GM19463 (cell line): ENCODE data around the gene MKRN3.
"Not testable (repeated sequence)": the region's sequence is repeated elsewhere in the genome, so short reads cannot be mapped to it uniquely, and the experiment has no call there.

Experiments
- ATAC-seq: cut with Tn5 transposase; IDR thresholded peaks from one replicate; pipeline ENCODE4 v1.9.1; 2021; ENCODE audit warnings: mild to moderate bottlenecking, moderate library complexity; ENCODE audit not compliant: unreplicated experiment

Gene MKRN3

DNA sequence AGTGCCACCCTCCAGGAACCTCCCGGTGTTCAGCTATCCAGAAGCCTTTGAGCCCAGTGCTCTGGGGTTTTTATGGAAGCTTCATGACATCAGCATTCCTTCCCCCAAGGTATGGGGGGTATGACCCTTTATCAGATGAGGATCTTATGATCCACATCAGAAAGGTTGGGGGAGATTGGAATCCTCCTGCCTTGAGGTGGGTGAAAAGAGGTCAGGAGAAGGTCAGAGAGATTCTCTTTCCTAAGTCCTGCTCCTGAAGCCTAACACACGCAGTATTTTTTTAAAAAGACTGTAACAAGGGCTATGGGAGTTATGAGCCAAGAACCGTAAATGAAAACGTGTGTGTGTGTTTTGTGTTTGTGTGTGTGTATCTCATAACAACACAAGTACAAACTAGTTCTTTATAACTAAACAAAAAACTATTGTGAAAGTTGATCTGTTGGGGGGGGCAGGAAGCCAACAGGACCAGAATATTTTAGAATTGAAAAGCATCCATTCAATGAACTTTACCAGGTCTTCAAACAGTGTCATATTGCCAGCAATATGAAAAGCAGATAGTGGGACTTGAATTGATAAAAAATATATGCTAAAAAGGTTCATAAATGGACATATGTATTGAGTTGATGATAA, 13.2 kb downstream of the MKRN3 start:
- ATAC-seq, result no peak

DNA sequence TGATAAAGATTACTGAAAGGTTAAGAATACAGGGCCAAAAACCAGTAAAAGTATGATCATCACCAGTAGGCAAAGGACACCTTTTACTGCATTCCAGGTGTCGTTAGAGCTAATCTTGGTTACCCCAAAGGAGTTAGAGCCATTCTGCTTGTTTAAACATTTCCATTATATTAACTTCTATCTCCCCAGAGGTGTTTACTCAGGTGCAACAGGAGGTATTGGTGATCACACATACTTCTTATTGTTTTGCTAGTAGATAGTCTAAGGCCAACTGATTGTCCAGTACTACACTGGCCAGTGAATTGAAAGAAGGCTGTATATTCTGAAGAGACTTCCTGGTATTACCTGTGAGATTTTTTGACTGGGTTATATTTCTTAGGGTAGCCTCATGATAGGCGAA, 22.8 kb downstream of the MKRN3 start:
- no peak for ATAC-seq

DNA sequence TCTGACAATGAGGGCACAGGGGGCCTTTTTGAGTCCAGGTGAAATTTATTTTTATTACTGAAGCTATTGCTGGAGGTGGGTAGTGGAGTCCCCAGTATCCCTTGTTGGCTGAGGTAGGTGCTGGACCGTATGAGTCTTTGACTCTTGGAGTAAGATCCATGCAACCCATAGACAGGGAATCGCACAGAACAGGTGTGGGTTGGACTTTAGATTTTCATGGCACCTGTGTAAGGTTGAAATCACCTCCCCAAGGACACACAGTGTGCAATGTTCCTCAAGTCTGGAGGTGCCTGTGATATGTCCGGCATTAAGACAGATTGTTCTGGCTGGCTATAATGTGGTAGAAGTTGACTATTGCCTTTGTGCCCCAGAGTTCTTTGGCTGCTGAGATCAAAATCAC, 23.5 kb downstream of the MKRN3 start:
- no peak for ATAC-seq

DNA sequence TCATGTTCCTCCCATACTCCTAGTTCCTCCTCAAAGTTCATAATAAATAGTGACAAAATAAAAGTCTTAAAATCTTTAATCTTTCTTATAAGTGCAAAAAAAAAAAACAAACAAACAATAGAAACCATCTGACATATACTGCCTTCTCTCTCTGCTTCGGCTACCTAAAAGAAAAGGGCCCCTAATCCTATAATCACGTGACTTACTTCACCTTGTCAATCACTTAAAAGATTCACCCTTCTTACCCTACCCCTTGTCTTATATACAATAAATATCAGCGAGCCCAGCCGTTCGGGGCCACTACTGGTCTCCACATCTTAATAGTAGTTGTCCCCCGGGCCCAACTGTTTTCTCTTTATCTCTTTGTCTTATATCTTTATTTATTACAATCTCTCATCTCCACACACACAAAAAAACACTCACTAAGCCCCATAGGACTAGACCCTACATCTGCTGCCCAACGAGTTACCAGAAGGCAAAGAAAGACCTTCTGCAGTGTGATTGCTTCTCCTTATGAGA, 28.8 kb downstream of the MKRN3 start:
- no peak for ATAC-seq

DNA sequence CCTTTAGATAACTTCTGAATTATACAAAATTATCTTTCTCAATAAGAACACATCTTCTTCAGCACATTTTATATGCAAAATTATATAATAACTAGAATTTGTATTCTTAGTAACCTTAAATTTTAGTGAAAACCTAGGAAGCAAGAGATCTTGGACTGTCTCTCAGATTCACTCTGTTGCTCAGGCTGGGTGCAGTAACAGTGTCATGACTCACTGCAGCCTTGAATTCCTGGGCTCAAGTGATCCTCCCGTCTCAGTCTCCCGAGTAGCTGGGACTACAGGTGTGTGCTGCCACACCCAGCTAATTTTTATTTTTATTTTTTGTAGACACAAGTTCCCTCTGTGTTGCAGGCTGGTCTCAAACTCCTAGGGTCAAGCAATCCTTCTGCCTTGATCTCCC, 29.9 kb downstream of the MKRN3 start:
- no peak for ATAC-seq

DNA sequence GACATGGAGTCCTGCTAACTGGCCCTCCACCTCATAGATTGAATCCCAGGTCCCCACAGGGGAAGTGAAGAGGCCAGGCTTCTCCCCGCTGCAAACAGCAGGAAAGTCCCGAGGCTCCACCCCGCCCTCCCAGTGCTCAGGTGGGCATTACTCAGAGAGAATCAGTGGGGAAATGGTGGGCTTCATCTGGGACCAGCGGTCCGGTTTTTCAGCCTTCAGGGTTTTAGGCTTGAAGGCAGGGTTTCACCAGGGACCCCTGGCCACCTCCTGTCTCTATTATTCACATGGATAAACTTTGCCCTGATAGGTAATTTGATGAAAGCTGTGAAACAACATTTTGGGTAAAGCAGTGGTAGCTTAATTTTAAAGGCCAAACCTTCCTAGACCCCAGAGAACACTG, 31.3 kb downstream of the MKRN3 start:
- no peak for ATAC-seq

DNA sequence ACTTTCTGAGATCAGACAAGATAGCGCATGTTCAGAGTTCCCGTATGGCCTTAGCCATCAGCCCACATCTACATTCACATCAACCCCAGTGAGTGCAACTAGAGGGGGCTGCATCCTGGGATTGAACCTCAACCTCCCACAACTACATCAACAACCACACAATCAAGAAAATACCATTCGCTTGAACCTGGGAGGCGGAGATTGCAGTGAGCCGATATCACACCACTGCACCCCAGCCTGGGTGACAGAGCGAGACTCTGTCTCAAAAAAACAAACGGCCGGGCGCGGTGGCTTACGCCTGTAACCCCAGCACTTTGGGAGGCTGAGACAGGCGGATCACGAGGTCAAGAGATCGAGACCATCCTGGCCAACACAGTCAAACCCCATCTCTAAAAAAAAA, 31.8 kb downstream of the MKRN3 start:
- not testable (repeated sequence) for ATAC-seq

DNA sequence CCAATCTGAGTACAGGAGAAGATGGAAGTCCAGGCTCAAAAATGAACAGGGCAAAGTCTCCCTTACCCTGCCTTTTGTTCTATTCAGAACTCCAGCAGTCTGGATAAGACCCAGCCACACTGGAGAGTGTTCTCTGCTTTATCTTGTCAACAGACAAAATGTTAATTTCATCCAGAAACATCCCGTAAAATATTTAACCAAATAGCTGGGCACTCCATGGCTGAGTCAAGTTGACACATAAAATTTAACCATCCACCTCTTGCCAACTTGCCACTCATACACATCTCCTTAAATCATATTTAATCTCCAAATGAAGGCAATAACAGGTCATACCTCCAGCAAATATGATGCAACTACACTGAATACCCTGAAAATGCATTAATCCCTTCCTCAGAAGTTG, 33.6 kb downstream of the MKRN3 start:
- no peak for ATAC-seq

DNA sequence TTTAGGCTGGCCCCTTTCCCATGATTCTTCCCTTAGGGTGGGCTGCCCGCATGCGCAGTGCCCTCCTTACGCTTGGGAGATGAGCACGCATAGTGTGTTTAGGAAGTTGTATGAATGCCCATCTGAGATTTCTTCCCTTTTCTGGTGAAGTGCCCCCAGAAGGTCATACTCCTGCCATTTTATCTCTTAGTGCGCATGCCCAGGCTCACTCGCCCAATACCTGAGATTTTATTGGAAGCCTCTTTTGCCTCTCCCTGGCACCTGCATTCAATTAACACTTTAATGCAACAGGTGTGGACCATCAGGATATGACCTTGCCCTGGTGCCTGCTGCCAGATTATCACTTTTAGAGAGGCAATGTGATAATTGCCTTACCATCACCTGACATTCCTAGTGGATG, 36.6 kb downstream of the MKRN3 start:
- ATAC-seq, result no peak

DNA sequence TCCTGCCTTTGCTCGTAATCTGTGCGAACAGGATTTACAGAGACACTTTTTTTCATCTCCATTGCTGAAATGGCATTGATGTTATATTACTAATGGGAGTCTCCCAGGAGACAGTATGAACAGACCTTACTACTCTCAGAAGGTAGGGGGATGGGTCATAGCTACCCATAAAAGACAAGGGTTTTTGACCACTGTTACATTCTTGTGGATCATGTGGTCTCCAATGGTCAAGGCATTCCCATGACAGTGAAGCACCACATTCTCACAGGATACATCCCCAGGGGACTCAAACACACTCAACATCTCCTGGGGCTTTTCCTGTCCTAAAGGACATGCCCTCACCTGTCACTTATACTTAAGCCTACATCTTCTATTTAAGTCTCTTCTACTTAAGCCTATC, 40.8 kb downstream of the MKRN3 start:
- no peak for ATAC-seq

DNA sequence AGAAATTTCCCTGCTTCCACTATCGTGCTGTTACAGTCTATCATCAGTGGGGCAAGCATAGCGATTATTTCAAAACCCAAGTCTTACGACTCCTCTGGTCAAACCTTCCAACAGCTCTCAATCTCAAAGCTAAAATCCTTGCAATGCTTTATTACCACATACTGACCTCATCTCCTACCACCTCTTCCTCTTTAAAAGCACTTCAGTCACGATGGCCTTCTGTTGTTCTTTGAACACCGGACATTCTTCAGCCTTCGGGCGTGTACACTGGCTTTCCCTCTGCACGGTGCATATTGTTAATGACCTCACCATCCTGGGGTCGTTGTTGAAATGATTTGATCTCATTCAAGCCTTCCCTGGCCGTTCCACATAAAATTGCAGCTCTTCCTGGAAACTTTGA, 51.1 kb downstream of the MKRN3 start:
- ATAC-seq, result no peak
